ENCODE data around the gene ZBTB46.
"Not testable (repeated sequence)": the region's sequence is repeated elsewhere in the genome, so short reads cannot be mapped to it uniquely, and the experiment has no call there.

Gene ZBTB46

GRCh38 chr20:63783970-63784369, 47.1 kb downstream of the ZBTB46 start:
- DNase-seq: no peak

GRCh38 chr20:63782521-63782971, 48.5 kb downstream of the ZBTB46 start:
- peak in 1 of 2 donors; percentile 14 for DNase-seq

GRCh38 chr20:63782051-63782471, 49.0 kb downstream of the ZBTB46 start:
- peak; percentile 22 to 26 for DNase-seq

GRCh38 chr20:63781181-63781580, 49.9 kb downstream of the ZBTB46 start:
- no peak for DNase-seq

- no peak for DNase-seq
Measured at GRCh38 chr20:63778857-63779256, 52.2 kb downstream of the ZBTB46 start.

GRCh38 chr20:63778034-63778752, 52.9 kb downstream of the ZBTB46 start:
- no peak for DNase-seq

- no peak for DNase-seq
Measured at GRCh38 chr20:63777614-63778013, 53.5 kb downstream of the ZBTB46 start.

- not testable (repeated sequence) for DNase-seq
Measured at GRCh38 chr20:63776875-63777274, 54.2 kb downstream of the ZBTB46 start.

- DNase-seq: peak; percentile 32 to 54
Measured at GRCh38 chr20:63775096-63775978, 55.7 kb downstream of the ZBTB46 start.

GRCh38 chr20:63774306-63774705, 56.8 kb downstream of the ZBTB46 start:
- DNase-seq: no peak

- DNase-seq: no peak
Measured at GRCh38 chr20:63773571-63774241, 57.4 kb downstream of the ZBTB46 start.

GRCh38 chr20:63772781-63773518, 58.1 kb downstream of the ZBTB46 start:
- DNase-seq: no peak

- DNase-seq: no peak
Measured at GRCh38 chr20:63771046-63771707, 59.9 kb downstream of the ZBTB46 start.

- no peak for DNase-seq
Measured at GRCh38 chr20:63769891-63770474, 61.1 kb downstream of the ZBTB46 start.

GRCh38 chr20:63768591-63769515, 62.2 kb downstream of the ZBTB46 start:
- DNase-seq: no peak

GRCh38 chr20:63767886-63768285, 63.2 kb downstream of the ZBTB46 start:
- no peak for DNase-seq

GRCh38 chr20:63767456-63767855, 63.6 kb downstream of the ZBTB46 start:
- no peak for DNase-seq

GRCh38 chr20:63766695-63767426, 64.2 kb downstream of the ZBTB46 start:
- DNase-seq: no peak

GRCh38 chr20:63765902-63766301, 65.2 kb downstream of the ZBTB46 start:
- DNase-seq: no peak
